Amygdala (tissue), 56 donors: Measurements from ENCODE around the gene CCDC9B.

ENCODE experiments used
- DNase-seq, 56 donors: peaks; one replicate each; lab custom pipeline; 2025; lab: John Stamatoyannopoulos, UW

Gene CCDC9B

GRCh38 chr15:40346579-40347558 lies 6.1 kb upstream of the CCDC9B start:
- no peak for DNase-seq

DNA sequence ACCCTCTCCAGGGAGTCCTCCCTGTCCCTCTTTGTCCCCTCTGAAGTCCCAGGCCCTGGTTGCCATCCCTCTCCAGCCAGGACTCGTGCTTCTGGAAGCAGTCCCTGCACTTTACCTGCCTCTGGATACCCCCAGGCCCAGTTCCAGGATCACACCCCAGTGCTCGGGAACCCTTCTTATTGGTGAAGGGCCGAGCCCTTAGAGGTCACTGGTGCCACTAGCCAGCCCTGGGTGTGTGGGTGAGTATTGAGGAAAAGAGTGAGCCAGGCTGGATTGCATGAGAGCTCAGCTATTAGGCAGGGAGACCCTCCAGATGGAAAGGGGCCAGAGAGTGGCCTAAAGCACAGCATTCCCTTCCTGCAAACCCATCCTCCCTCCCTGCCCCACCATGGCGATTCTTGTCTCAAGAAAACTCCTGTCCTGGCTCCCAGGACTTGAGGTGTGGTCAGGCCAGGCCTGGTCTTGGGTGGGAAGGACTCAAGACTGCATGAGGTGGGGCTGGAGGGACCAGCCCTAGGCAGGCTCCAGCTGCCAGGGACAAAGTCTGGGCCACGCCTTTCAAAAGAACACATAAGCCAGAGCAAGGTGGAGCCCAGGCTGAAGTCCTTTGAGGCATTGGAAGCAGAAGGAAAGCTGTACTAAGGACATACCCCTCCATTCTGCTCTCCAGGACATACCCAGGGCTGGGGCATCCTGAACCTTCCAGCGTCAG lies 5.3 kb upstream of the CCDC9B start:
- no peak for DNase-seq

DNA sequence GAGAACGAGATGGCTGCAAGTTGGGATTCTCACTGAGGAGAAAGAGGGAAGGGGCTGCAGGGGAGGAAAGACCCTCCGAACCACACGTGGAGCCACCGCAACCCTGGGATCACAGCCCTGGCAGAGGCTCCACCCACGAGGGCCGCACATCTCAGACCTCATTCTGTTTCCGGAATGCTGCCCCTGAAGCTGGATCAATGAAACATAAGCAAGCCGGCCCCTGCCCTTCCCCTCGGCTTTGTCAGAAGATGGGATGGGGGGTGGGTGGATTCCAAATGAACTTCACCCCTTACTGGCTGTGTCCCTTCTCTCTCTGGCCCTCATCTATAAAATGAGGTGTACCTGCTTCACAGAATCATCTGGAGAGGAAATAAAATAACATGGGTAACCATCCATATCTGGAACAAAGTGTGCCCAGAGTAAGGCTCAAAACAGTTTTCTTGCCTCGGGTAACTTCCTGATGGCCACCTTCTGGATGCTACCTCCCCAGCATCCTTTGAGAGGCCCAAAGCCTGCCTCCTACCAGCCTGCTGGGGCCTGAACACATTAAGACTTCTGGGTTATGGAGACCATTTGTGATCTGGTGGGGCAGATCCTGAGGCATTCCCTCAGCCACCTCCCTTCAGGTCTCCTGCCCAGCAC lies 4.6 kb upstream of the CCDC9B start:
- no peak for DNase-seq

- DNase-seq = peak in 42 of 56 donors; percentile 7 to 70 (median 42)
These were observed 3.9 kb upstream of the CCDC9B start for GRCh38 chr15:40344631-40345120.

GRCh38 chr15:40344217-40344616 lies 3.5 kb upstream of the CCDC9B start:
- DNase-seq = no peak

- DNase-seq = no peak
These were observed 2.8 kb upstream of the CCDC9B start for GRCh38 chr15:40343512-40343911.

GRCh38 chr15:40342416-40343320 lies 1.9 kb upstream of the CCDC9B start:
- no peak for DNase-seq

DNA sequence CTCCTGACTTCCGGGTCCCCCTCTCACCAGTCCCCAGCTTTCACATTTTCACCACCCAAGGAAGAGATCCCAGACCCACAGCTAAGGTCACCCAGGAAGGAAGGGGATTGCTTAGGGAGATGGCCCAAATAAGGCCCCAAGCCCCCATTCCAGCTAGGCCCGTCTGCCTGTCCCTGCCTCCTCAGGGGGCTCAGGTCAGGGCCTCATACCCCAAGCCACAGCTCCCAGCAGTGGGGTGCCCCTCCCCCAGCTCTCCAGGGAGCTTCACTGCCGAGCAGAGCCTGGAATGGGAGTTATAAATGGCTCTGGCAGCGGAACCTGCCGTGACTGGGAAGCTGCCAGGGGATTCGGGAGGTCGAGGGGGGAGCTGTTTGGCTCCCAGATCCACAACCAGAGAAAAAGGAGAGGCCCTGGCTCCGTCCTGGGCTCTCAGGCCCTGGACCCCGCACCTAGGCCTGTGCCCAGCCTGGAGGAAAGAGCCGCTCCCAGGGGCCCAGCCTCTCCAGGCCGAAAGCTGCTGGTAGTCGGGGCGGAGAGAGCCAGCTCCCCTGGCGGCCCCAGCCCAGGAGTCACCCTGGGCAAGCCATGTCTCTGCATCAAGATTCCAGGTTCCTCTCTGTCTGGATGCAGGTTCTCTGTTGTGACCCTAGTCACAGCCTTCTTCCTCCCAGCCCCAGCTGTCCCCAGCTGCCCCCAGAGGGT lies 550 bp downstream of the CCDC9B start:
- peak in 45 of 56 donors; percentile 41 to 84 (median 66) for DNase-seq

- DNase-seq = peak in 4 of 56 donors; percentile 17 to 46 (median 31)
These were observed 1.2 kb downstream of the CCDC9B start for GRCh38 chr15:40339621-40339945.

DNA sequence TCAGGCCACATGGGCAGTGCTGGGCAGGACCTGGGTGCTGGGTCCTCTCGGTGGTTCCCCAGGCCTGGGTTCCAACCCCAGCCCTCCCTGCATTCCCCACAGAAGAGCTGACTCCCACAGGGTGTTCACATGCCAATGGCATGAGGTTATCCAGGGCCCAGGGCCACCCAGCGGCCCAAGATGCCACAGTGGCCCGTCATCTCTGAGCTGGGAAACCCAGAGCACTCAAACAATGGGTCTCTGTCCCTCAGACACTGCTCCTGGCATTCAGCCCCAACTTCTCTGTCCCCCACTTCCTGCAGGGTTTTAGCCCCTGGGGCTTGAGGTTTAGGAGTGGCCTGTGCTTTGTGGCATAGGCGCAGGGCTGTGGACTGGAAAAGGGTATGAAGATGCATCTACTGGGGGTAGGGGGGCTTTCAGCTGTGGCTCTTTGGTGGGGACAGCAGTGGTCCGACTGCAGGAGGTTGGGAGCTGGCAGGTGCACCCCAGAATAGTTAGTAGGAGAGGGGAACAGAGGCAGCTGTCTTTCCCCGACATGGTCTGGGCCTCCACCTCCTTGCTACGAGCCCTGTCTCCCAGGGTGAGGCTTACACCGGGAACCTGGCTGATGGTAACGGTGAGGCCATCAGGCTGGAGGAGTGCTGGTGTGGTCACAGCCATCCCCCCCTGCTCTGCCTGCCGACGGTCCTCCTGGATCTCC lies 1.7 kb downstream of the CCDC9B start:
- DNase-seq = peak in 46 of 56 donors; percentile 15 to 82 (median 54)

DNA sequence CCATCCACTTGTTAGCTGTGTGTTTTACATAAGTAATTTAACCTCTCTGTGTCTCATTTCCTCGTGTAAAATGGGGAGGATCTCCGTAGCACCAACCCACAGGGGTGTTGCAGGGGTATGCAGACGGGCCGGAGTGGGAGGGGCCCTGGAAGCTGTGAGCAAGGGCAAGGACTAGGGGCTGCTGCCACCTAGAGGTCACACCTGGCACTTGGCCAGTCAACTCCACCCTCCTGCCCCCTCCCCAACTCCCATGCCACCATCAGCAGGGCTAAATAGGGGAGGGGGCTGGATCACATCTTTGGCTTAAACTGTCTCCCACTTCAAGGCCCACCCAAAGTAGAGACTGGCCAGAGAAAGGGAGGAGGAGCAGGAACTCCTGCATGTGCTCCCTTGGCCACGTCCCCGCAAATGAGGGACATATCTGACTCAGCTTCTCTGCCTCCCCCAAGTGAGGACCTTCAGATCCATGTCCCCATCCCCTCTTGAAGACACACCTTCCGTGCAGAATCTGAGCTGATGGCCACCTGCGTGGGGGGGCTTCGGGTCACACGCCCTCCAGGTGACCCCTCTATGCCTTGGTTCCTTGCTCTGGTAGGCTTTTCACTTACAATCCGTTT lies 2.6 kb downstream of the CCDC9B start:
- peak in 36 of 56 donors; percentile 6 to 66 (median 31) for DNase-seq

GRCh38 chr15:40337597-40337996 lies 3.1 kb downstream of the CCDC9B start:
- peak in 2 of 56 donors; percentile 14 to 17 for DNase-seq

DNA sequence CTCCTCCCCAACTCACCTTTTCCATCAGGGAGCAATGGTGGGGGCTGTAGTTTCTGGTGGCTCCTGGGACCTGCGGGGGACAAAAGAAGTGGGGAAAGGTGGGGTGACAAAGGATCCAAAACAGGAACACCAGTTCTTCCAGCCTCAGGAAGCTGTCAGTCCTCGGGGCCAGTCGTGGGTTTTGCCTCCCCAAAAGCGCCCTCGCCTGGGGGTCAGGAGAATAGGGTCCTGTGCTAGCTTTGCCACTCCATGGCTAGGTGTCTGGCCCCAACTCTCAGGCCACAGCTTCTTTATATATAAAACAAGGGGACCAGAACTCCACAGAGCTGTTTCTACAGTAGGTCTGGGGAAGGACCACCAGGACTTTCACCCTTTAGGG lies 4.0 kb downstream of the CCDC9B start:
- peak in 4 of 56 donors; percentile 2 to 23 (median 22) for DNase-seq

DNA sequence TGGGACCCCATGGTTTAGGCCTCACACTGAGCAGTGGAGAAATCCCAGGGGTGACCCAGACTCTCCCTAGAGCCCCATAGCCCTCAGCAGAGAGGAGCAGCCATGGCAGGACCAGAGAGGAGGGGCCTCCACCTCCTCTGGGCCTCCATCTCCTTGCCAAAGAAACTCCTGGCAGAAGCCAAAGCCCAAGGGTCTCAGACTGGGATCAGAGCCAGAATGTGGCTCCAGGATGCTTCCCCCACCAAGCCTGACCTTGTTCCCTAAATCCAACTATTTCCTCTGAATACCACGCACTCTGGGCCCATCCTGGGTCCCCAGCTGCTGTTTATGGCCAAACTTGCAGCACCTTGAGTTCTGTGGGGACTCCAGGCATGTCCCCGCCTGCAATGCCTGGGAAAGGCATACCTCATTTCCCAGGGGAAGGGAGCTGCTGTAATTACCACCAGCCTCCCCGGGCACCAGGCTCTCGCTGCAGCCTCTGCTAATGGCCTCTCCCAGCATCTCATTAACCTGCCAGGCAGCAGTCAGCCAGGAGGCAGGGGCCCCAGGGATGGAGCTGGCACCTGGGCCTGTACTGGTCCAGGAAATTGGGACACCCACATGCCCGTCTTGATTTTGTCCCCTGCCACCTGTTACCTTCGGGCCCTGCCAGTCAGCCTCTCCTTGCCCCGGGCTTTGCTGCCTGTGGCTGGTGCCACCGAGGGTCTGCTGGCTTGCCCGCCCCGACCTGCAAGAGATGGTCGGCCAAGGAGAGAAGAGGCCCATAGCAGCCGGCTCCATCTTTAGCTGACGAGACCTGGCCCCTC lies 4.6 kb downstream of the CCDC9B start:
- no peak for DNase-seq

DNA sequence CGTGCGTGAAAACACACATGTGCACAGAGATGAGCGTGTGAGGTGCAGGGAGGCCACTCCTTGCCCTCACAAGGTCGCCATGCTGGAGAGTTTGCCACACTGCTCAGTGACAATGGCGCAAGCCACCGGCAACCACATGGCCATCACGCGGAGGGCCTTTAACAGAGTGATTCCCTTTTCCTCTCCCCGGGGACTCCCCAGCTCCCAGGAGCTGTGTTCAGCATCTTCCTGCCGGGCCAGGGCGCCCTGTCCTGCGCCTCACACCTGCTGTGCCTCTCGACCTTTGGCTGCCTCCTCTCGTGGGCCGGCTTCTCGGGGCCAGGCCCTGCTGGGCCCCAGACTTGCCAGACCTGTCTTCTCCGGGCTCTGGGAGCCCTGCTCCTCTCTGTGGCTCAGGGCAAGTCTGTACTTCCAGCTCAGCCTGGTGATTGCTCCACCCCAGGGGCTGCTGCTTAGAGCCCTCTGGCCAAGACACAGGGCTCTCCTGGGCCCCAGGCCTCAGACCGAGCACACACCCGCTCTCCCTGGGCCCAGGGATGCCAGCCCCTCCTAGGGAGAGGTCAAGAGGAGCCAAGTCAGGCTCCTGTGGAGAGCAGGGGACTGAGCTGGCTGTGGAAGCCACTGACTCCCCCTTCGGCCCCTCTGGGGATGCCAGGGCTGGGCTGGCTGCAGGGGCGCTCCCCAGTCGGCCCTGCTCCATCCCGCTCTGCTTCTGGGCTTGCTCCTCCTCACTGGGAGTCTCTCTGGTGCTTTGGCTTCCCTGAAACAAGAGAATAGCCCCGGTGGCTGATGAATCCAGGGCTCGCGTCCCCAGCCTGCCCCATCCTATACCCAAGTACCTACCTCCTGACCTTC lies 5.6 kb downstream of the CCDC9B start:
- peak in 4 of 56 donors; percentile 10 to 18 (median 11) for DNase-seq

- DNase-seq = no peak
These were observed 6.2 kb downstream of the CCDC9B start for GRCh38 chr15:40334541-40334940.
